H1 (cell line): ENCODE results near the gene RPL28. TPM values are rescaled to one million over a fixed set of nuclear protein-coding genes. Genes with fewer than 3 reads are reported as not detected.
A peak's percentile ranks its signal among the peaks of the same experiment; 100 is the strongest.

ENCODE experiments used
- CTCF ChIA-PET: fragments of 300-600 bp; sonication (Branson Sonifier 250); formaldehyde crosslinking; loops from one replicate; lab custom pipeline; 2021; ENCODE audit not compliant: partially characterized antibody; lab: Charles Lee
- POLR2A ChIA-PET: fragments of 300-600 bp; sonication (Branson Sonifier 250); formaldehyde crosslinking; loops from one replicate; lab custom pipeline; 2021; ENCODE audit warnings: inconsistent platforms; ENCODE audit not compliant: partially characterized antibody; lab: Charles Lee
- DNase-seq, 2 experiments: peaks; one replicate each; pipeline versions ENCODE4 v3.0.0 to v3.0.0-alpha.2; 2010 to 2022; ENCODE audit warnings: low spot score in 2 of 2, low read depth in 1 of 2, mixed read lengths in 1 of 2
- FAIRE-seq: peaks from 2 replicates; lab custom pipeline; 2011; peaks lifted over from hg19 to GRCh38; lab: Jason Lieb, UNC
- H2AFZ ChIP-seq: 2 replicates; pipeline ENCODE4 v1.8.1; 2012; ENCODE audit warnings: low read length, inconsistent platforms
- H2AK5ac ChIP-seq: 2 replicates; pipeline ENCODE4 v1.6.1; 2013; ENCODE audit warnings: low read depth, low read length
- H2BK120ac ChIP-seq: replicated peaks from 2 replicates; pipeline ENCODE3; 2013; ENCODE audit warnings: low read depth, low read length, inconsistent platforms
- H2BK12ac ChIP-seq: 2 replicates; pipeline ENCODE4 v1.6.1; 2013; ENCODE audit warnings: low read depth, low read length
- H2BK15ac ChIP-seq: 2 replicates; pipeline ENCODE4 v1.6.1; 2013; ENCODE audit warnings: low read length
- H2BK20ac ChIP-seq: 2 replicates; pipeline ENCODE4 v1.6.1; 2013; ENCODE audit warnings: low read length
- H2BK5ac ChIP-seq: 2 replicates; pipeline ENCODE4 v1.6.1; 2013; ENCODE audit warnings: low read depth, low read length
- H3K14ac ChIP-seq: 2 replicates; pipeline ENCODE4 v1.6.1; 2013; ENCODE audit warnings: inconsistent platforms; ENCODE audit not compliant: insufficient read length
- H3K18ac ChIP-seq: 2 replicates; pipeline ENCODE4 v1.6.1; 2013; ENCODE audit warnings: low read length; ENCODE audit errors: extremely low read depth
- H3K23ac ChIP-seq: 2 replicates; pipeline ENCODE4 v1.6.1; 2013; ENCODE audit warnings: inconsistent platforms; ENCODE audit not compliant: insufficient read length
- H3K23me2 ChIP-seq: 2 replicates; pipeline ENCODE4 v1.6.1; 2013; ENCODE audit warnings: low read depth, low read length
- H3K27ac ChIP-seq: 2 replicates; pipeline ENCODE4 v1.6.1; 2011; ENCODE audit warnings: low read depth, low read length, inconsistent platforms
- H3K27me3 ChIP-seq, 4 experiments: replicated peaks in 1 of 4; 1 replicate in 1 of 4; 2 replicates in 3 of 4; pipeline versions ENCODE4 v1.6.1 to v1.8.1; 2011 to 2013; ENCODE audit warnings: low read length in 3 of 4, mild to moderate bottlenecking in 3 of 4, inconsistent platforms in 2 of 4, mixed read lengths in 2 of 4, moderate library complexity in 1 of 4; ENCODE audit not compliant: control insufficient read depth in 3 of 4, insufficient read depth in 3 of 4; ENCODE audit errors: extremely low read depth in 1 of 4
- H3K36me3 ChIP-seq, 4 experiments: 2 replicates each; pipeline versions ENCODE4 v1.6.1 to v1.8.1; 2011 to 2013; ENCODE audit warnings: mild to moderate bottlenecking in 4 of 4, low read length in 3 of 4, moderate library complexity in 2 of 4, control low read depth in 1 of 4, inconsistent platforms in 1 of 4; ENCODE audit not compliant: insufficient read depth in 4 of 4, control insufficient read depth in 2 of 4
- H3K4ac ChIP-seq: replicated peaks from 2 replicates; pipeline ENCODE3; 2013; ENCODE audit warnings: low read length, low read depth, mixed read lengths, inconsistent platforms; ENCODE audit not compliant: insufficient read length
- H3K4me1 ChIP-seq, 4 experiments: replicated peaks in 1 of 4; 1 replicate in 1 of 4; 2 replicates in 3 of 4; pipeline versions ENCODE4 v1.6.1 to v1.8.1; 2011 to 2013; ENCODE audit warnings: low read length in 3 of 4, inconsistent platforms in 2 of 4, mixed read lengths in 1 of 4; ENCODE audit not compliant: insufficient read depth in 4 of 4, control insufficient read depth in 3 of 4
- H3K4me2 ChIP-seq, 2 experiments: 2 replicates each; pipeline versions ENCODE4 v1.6.1 to v1.8.1; 2011 to 2013; ENCODE audit warnings: low read depth in 2 of 2, low read length in 2 of 2, control low read depth in 1 of 2, inconsistent platforms in 1 of 2, mild to moderate bottlenecking in 1 of 2; ENCODE audit not compliant: insufficient read depth in 1 of 2
- H3K4me3 ChIP-seq, 4 experiments: fragments of 200-600, 300-600 bp in 1 of 4; sonication (generic), shearing (Covaris generic), sonication (Bioruptor Twin) in 1 of 4; 2 replicates each; pipeline versions ENCODE4 v1.5.1 to v1.8.1; 2011 to 2016; ENCODE audit warnings: low read length in 4 of 4, low read depth in 3 of 4, control low read depth in 2 of 4, inconsistent platforms in 2 of 4, mild to moderate bottlenecking in 2 of 4, mixed read lengths in 1 of 4, moderate library complexity in 1 of 4; ENCODE audit not compliant: insufficient read depth in 2 of 4; ENCODE audit errors: extremely low read depth in 1 of 4
- H3K56ac ChIP-seq: replicated peaks from 2 replicates; pipeline ENCODE3; 2013; ENCODE audit warnings: low read depth, mild to moderate bottlenecking, mixed read lengths, low read length, inconsistent platforms; ENCODE audit not compliant: insufficient read length
- H3K79me1 ChIP-seq: 2 replicates; pipeline ENCODE4 v1.6.1; 2013; ENCODE audit warnings: low read depth, low read length, control low read depth
- H3K79me2 ChIP-seq, 2 experiments: 2 replicates each; pipeline versions ENCODE4 v1.6.1 to v1.8.1; 2012 to 2013; ENCODE audit warnings: low read length in 2 of 2, mild to moderate bottlenecking in 2 of 2, inconsistent platforms in 1 of 2; ENCODE audit not compliant: insufficient read depth in 2 of 2, control insufficient read depth in 1 of 2
- H3K9ac ChIP-seq, 4 experiments: replicated peaks in 1 of 4; 1 replicate in 1 of 4; 2 replicates in 3 of 4; pipeline versions ENCODE4 v1.6.1 to v1.8.1; 2011 to 2013; ENCODE audit warnings: low read depth in 3 of 4, low read length in 3 of 4, control low read depth in 2 of 4, mild to moderate bottlenecking in 2 of 4, moderate library complexity in 2 of 4, inconsistent platforms in 1 of 4; ENCODE audit errors: extremely low read depth in 1 of 4
- H3K9me3 ChIP-seq, 2 experiments: 2 replicates each; pipeline versions ENCODE4 v1.6.1 to v1.8.1; 2012 to 2013; ENCODE audit warnings: mild to moderate bottlenecking in 2 of 2, moderate library complexity in 2 of 2, control low read depth in 1 of 2, inconsistent platforms in 1 of 2, low read depth in 1 of 2, low read length in 1 of 2, mixed read lengths in 1 of 2; ENCODE audit not compliant: insufficient read depth in 2 of 2
- H4K20me1 ChIP-seq, 2 experiments: replicated peaks in 1 of 2; 2 replicates each; pipeline versions ENCODE3 to v1.8.1; 2011 to 2013; ENCODE audit warnings: inconsistent platforms in 2 of 2, low read length in 2 of 2, mild to moderate bottlenecking in 1 of 2; ENCODE audit not compliant: insufficient read depth in 2 of 2, control insufficient read depth in 1 of 2
- H4K5ac ChIP-seq: 2 replicates; pipeline ENCODE4 v1.6.1; 2013; ENCODE audit warnings: low read length, low read depth, mixed read lengths, inconsistent platforms; ENCODE audit not compliant: insufficient read length
- H4K8ac ChIP-seq: 2 replicates; pipeline ENCODE4 v1.8.0; 2013; ENCODE audit warnings: mild to moderate bottlenecking, moderate library complexity, low read length, inconsistent platforms; ENCODE audit not compliant: insufficient read depth; ENCODE audit errors: extremely low read depth
- H4K91ac ChIP-seq: replicated peaks from 2 replicates; pipeline ENCODE3; 2013; ENCODE audit warnings: low read length, mixed read lengths, inconsistent platforms; ENCODE audit not compliant: insufficient read length
- CBX8 ChIP-seq: fragments of 300-800, 300-1000 bp; sonication (generic); IDR thresholded peaks from 2 replicates; pipeline ENCODE4 v1.7.1; 2016; ENCODE audit warnings: low read depth, low read length, borderline replicate concordance
- FOSL1 ChIP-seq: IDR thresholded peaks from 2 replicates; pipeline ENCODE4 v1.6.1; 2011; ENCODE audit warnings: mild to moderate bottlenecking, low read depth, low read length, moderate library complexity; ENCODE audit not compliant: insufficient read depth
- HDAC2 ChIP-seq, 2 experiments: fragments of 300-600 bp in 1 of 2; sonication (generic) in 1 of 2; IDR thresholded peaks; 2 replicates each; pipeline ENCODE4 v1.6.1; 2011 to 2012; ENCODE audit warnings: low read depth in 2 of 2, low read length in 2 of 2, mild to moderate bottlenecking in 2 of 2, moderate library complexity in 2 of 2, borderline replicate concordance in 1 of 2, inconsistent platforms in 1 of 2
- NANOG ChIP-seq: IDR thresholded peaks from 2 replicates; pipeline ENCODE4 v1.6.1; 2011; ENCODE audit warnings: low read length, low read depth, mild to moderate bottlenecking, inconsistent platforms; ENCODE audit not compliant: insufficient read depth, poor library complexity, severe bottlenecking
- RFX5 ChIP-seq: IDR thresholded peaks from 2 replicates; pipeline ENCODE4 v1.6.1; 2011; ENCODE audit warnings: low read depth, low read length, improper control_type of control experiment, borderline replicate concordance
- TAF1 ChIP-seq: IDR thresholded peaks from 2 replicates; pipeline ENCODE4 v1.6.1; 2011; ENCODE audit warnings: mild to moderate bottlenecking, low read depth, low read length
- TEAD4 ChIP-seq: IDR thresholded peaks from 2 replicates; pipeline ENCODE4 v1.6.1; 2012; ENCODE audit warnings: low read depth, low read length, inconsistent platforms, mixed read lengths
- WGBS, 2 experiments: shearing (Covaris generic) in 1 of 2; methylation state at CpG; one replicate each; pipeline versions ENCODE4 v1.1.6 to v1.1.7; 2013 to 2015; ENCODE audit warnings: low lambda C conversion rate in 2 of 2, mixed read lengths in 2 of 2, inconsistent platforms in 1 of 2, low coverage in 1 of 2, missing lambda C conversion rate in 1 of 2; ENCODE audit not compliant: insufficient replicate concordance in 2 of 2, insufficient coverage in 1 of 2, insufficient read length in 1 of 2; ENCODE audit errors: extremely low coverage in 1 of 2, missing lambda C conversion rate in 1 of 2; 5-methylcytosine and 5-hydroxymethylcytosine counted together
- polyA plus RNA-seq, 7 experiments: library from polyadenylated mRNA; depleted of rRNA in 3 of 7; stranded (reverse) in 5 of 7; unstranded in 2 of 7; fragments of >200 nt in 5 of 7; fragments of 200-250 nt in 2 of 7; gene quantifications; 1 replicate in 5 of 7; 2 replicates in 1 of 7; 4 replicates in 1 of 7; pipeline versions ENCODE4 v1.2.1 to v1.2.3, GENCODE V29; 2011 to 2013; ENCODE audit warnings: missing spikeins in 2 of 7, mixed read lengths in 2 of 7
- total RNA-seq: library from RNA; stranded (reverse); fragmentation: NEBNext Ultra II Directional; extraction: Animal tissue kit (Norgen Biotek cat#: 25700); gene quantifications from 2 replicates; pipeline ENCODE4 v1.2.1, GENCODE V29; 2021
- TF ChIP-seq, protein P1 (sequence below), 3 experiments: IDR thresholded peaks; 1 replicate in 2 of 3; 2 replicates in 1 of 3; pipeline versions ENCODE4 v1.5.1 to v1.6.1; 2011; ENCODE audit warnings: low read length in 3 of 3, mild to moderate bottlenecking in 3 of 3, inconsistent platforms in 2 of 3, low read depth in 1 of 3, moderate library complexity in 1 of 3; ENCODE audit not compliant: insufficient read depth in 1 of 3; ENCODE audit errors: control extremely low read depth in 1 of 3
- TF ChIP-seq, protein P2 (sequence below): IDR thresholded peaks from 2 replicates; pipeline ENCODE4 v1.6.1; 2011; ENCODE audit warnings: low read length, improper control_type of control experiment

RPL28 gene
- total and polyA plus RNA-seq, 2 of the 8 experiments (the other 6 are each of a cell fraction or from before 2014, with no cell fraction given), result 2,123 to 8,402 TPM

GRCh38 chr19:55435020-55435419, 49.3 kb downstream of the RPL28 start:
- Histone ChIP-seq H3K4me2 (no peak overlapping the region), H3K4me1 (peaks cover 0 to 6% (median 0%) of the 10 kb centered on the region in 4 experiments; a peak in 3 of 7 replicates), H2BK12ac (peak overlapping the region; percentile 1; the same call in 1 of the 2 replicates), H4K8ac (no peak overlapping the region; the same call in 1 of the 2 replicates), H3K27ac (no peak overlapping the region), H4K5ac (no peak overlapping the region), H3K56ac (peak overlapping the region; percentile 100), H3K36me3 (no peaks in the 10 kb centered on the region), H3K4me3 (no peak overlapping the region), H3K23ac (no peak overlapping the region), H3K14ac (no peak overlapping the region), H3K23me2 (peaks cover 13% of the 10 kb centered on the region; the same call in 1 of the 2 replicates), H3K79me1 (peaks cover 6% of the 10 kb centered on the region), H3K4ac (no peak overlapping the region), H4K20me1 (peaks cover 2 to 22% of the 10 kb centered on the region in 2 experiments), H3K27me3 (peaks cover 4 to 19% (median 15%) of the 10 kb centered on the region in 4 experiments; a peak in 6 of 7 replicates), H2AK5ac (0 out of 2 replicates have a peak overlapping the region, but pooled peaks have one; percentile 1), H4K91ac (peak overlapping the region; percentile 95), H3K9me3 (0 out of 4 replicates have a peak, but pooled peaks cover 0 to 9% of the 10 kb centered on the region in 2 experiments), H2BK5ac (no peak overlapping the region), H2BK120ac (no peak overlapping the region), H2BK15ac (no peak overlapping the region; the same call in 1 of the 2 replicates), H2AFZ (no peak overlapping the region), H2BK20ac (no peak overlapping the region), H3K79me2 (no peaks in the 10 kb centered on the region), H3K18ac (no peak overlapping the region), H3K9ac (no peak overlapping the region; a peak in 1 of 7 replicates)
- DNase-seq (no peak), FAIRE-seq (peak; percentile 72)
- ChIA-PET CTCF (no interaction called here), POLR2A (interaction anchor here (0.7 kb wide), 1 partner anchor 33 kb away, joined by 3 read pairs; no protein-coding TSS in a partner anchor)
- 81% methylated on average over 3 of the region's 4 CpGs; no CpG with 5 or more reads in 1 of the 2 experiments for WGBS, 2 experiments
- TF ChIP-seq, protein P1, sequence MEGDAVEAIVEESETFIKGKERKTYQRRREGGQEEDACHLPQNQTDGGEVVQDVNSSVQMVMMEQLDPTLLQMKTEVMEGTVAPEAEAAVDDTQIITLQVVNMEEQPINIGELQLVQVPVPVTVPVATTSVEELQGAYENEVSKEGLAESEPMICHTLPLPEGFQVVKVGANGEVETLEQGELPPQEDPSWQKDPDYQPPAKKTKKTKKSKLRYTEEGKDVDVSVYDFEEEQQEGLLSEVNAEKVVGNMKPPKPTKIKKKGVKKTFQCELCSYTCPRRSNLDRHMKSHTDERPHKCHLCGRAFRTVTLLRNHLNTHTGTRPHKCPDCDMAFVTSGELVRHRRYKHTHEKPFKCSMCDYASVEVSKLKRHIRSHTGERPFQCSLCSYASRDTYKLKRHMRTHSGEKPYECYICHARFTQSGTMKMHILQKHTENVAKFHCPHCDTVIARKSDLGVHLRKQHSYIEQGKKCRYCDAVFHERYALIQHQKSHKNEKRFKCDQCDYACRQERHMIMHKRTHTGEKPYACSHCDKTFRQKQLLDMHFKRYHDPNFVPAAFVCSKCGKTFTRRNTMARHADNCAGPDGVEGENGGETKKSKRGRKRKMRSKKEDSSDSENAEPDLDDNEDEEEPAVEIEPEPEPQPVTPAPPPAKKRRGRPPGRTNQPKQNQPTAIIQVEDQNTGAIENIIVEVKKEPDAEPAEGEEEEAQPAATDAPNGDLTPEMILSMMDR (IDR thresholded peaks at IDR 0.05; ENCODE audit: control extremely low read depth in 1 of 3, insufficient read depth in 1 of 3, low read depth in 1 of 3, low read length in 3 of 3), result no peak
- TF ChIP-seq TEAD4 (no peak), RFX5 (no peak), NANOG (no peak), HDAC2 (IDR thresholded peaks at IDR 0.05; ENCODE audit: borderline replicate concordance in 1 of 2, low read depth in 2 of 2, low read length in 2 of 2) (no peak), TAF1 (no peak), CBX8 (no peak), FOSL1 (no peak)
- TF ChIP-seq, protein P2, sequence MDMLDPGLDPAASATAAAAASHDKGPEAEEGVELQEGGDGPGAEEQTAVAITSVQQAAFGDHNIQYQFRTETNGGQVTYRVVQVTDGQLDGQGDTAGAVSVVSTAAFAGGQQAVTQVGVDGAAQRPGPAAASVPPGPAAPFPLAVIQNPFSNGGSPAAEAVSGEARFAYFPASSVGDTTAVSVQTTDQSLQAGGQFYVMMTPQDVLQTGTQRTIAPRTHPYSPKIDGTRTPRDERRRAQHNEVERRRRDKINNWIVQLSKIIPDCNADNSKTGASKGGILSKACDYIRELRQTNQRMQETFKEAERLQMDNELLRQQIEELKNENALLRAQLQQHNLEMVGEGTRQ, result no peak
